ENCODE results near the gene IGFL1.
"Not testable (repeated sequence)": the region's sequence is repeated elsewhere in the genome, so short reads cannot be mapped to it uniquely, and the experiment has no call there.

The IGFL1 gene

DNA sequence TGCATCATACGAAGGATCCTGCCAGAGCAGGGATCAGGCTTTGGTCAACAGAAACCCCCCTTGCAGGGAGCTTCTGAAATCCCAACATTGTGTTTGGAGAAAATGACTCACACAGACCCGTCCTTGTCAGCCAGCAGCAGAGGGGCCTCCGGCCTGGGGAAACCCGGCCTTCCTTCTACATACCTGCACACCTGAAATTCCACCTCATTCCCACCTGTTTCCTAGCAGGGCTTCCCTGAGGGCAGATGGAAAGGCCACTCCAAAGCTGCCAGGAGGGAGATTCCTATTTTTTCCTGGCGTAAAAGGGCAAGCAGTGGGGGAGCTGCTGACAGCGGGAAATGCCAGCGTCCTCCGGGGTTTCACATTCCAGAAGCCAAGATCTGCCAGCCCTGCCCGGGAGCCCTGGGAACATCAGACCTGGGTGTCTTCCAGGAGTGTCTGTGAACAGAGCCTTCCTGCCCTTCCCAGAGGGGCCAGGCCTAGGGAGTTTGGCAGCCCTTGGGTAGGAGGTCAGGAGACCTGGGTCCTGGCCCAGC, 3.0 kb upstream of the IGFL1 start:
- no peak for DNase-seq

DNA sequence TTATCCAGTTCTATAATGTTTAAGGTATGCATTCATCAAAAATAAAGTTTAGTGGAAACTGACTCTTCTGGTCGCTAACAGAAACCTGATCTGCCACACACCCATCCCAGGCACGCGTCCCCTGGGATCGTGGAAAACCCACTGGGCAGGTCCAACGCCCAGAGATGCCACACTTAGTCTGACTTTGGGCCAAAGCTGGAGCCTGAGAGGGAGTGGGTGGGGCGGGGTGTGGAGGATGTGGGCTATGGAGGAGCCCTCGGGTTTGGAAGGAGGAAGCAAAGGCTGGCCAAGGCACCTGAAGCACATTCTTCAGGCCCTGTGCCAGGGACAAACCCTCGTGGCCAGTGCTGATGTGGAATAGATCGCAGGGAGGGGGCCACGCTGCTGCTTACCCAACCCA, 2.5 kb downstream of the IGFL1 start:
- DNase-seq: no peak

DNA sequence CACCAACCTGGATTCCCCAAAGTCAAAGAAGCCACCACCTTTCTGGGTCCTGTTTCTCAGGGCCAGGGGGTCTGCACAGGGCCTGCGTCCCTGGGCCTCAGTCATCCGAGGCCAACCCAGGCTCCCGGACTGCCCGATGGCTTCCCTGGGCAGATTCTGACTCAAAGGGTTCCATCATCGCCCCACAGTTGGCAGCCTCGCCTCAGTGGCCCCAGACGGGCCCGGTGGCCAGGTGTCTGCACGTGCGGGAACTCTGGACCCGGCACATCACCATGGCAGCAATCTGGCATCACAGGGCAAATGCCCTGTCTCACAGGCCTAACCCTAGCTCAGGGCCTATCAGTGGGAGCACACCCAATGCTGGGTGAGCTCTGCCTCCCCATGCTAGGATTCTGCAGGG, 2.9 kb downstream of the IGFL1 start:
- DNase-seq: no peak

DNA sequence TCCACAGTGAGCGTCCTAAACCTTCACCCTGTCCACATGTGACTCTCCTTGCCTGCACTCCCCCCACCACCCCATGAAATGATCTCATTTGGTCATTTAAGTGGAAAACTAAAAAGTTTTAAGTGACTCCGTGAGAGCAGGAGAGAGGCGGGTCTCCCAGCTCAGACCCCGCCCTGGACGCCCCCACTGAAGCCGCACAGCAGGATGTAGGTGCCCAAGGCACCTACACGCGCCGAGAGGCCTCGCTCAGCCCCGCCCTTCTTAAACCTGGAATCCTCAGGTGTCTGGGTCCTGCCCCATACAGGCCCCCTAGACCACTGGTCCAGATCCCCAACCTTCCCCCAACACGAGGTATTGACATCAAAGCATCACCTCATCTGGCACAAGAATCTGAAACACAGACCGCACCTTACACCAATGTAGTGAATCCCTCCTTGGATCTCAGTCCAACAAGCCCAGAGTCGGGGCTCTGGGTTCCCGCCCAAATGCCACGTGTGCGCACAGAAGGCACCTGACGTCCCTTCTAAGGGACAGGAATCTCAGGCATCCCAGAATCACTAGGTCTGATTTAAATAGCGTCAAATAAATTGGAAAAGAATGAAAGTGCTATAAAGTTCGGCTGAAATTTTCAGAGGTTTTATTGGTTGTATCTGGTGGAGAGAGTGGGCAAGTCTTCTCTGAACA, 3.5 kb downstream of the IGFL1 start:
- DNase-seq: no peak

- not testable (repeated sequence) for DNase-seq
These were observed 4.3 kb downstream of the IGFL1 start for GRCh38 chr19:46233871-46234270.

- not testable (repeated sequence) for DNase-seq
These were observed 8.6 kb downstream of the IGFL1 start for GRCh38 chr19:46238141-46238540.

GRCh38 chr19:46239193-46240024, 9.9 kb downstream of the IGFL1 start:
- no peak for DNase-seq

GRCh38 chr19:46240693-46241092, 11.2 kb downstream of the IGFL1 start:
- DNase-seq: no peak

DNA sequence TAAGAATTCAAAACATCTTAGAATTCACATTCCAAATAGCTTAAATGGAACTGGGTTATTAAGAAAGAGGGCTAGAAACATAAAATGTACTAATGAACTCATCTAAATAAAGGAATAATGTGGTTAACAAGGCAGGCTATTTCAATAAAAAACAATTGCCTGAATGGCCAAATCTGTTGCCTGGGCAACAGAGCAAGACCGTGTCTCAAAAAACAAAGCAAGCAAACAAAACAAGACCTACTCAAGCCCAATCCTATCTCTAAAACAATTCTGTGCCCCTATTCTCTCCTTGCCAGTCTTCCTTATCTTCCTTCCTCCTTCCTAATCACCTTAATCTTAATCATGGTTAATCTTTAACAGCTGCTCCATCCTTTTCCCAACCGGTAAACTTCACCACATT, 12.1 kb downstream of the IGFL1 start:
- DNase-seq: no peak

- not testable (repeated sequence) for DNase-seq
These were observed 13.6 kb downstream of the IGFL1 start for GRCh38 chr19:46243081-46243654.

- no peak for DNase-seq
These were observed 20.7 kb downstream of the IGFL1 start for GRCh38 chr19:46250076-46250735.

GRCh38 chr19:46251416-46251815, 21.9 kb downstream of the IGFL1 start:
- DNase-seq: no peak

DNA sequence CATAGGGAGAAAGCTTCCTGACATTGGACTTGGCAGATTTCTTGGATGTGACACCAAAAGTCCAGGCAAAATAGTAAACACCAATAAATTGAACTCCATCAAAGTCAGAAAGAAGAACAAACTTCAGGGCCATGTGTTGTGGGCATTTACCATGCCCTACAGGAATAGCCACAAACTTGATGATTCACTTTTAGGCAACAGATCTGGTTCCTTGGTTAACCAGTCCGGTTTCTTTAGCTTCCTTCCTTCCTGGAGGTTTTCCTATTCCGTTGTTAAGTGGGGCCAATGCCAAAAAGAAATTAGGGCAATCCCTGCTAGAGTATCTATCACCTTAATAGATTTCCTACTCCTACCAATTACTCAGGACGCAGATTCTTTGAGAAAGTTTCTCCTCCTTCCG, 25.2 kb downstream of the IGFL1 start:
- DNase-seq: no peak

- DNase-seq: no peak
These were observed 27.3 kb downstream of the IGFL1 start for GRCh38 chr19:46256855-46257254.

GRCh38 chr19:46261501-46261900, 32.0 kb downstream of the IGFL1 start:
- DNase-seq: not testable (repeated sequence)

DNA sequence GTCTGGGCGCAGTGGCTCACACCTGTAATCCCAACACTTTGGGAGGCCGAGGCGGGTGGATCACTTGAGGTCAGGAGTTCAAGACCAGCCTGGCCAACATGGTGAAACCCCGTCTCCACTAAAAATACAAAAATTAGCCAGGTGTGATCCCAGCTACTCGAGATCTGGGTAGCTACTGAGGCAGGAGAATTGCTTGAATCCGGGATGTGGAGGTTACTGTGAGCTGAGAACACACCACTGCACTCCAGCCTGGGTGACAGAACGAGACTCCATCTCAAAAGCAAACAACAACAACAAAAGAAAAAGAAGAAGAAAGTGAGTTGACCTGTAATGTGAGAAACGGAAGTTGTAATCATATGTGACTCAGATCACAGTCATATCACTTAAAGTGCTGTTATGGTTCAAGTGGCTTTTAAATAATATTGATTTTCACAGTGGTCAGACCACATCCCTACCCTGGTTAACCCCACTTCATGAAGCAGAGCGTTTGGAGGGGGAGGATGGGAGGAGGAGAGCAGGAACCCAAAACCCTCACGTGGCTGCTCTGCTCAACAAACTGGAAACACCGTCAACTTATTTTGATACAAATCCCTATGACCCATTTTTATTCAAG, 33.2 kb downstream of the IGFL1 start:
- DNase-seq: not testable (repeated sequence)

DNA sequence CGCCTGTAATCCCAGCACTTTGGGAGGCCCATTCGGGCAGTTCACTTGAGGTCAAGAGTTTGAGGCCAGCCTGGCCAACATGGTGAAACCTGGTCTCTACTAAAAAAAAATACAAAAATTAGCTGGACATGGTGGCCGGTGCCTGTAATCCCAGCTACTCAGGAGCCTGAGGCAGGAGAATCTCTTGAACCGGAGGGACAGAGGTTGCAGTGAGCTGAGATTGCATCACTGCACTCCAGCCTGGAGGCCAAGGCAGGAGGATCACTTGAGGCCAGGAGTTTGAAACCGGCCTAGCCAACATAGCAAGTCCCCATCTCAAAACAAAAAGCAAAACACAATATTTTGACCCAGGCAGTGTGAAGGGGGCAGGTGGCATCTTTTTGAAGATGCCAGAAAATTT, 35.3 kb downstream of the IGFL1 start:
- not testable (repeated sequence) for DNase-seq

DNA sequence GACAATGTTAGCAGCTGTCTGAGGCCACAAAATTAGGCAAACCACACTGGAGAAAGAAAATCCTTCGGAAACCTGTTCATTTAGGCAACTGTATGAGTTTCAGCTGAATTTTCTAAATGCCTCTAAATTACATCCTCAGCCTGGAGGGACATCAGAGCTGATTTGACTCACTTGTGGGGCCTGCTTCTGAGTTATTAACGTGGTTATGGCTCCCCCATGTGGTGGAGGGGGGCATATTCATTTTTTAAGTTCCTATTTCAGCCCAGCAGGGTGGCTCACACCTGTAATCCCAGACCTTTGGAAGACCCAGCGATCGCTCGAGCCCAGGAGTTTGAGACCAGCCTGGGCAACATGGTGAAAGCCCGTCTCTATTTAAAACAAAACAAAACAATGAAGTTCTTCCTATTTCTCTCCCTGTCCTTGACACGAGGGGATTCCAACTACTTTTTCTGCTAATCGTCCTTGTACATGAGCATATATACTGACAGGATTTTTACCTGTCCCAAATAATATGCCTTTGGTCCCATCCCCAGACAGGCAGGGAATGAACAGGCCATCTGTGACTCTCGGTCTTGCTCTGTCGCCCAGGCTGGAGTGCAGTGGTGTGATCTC, 35.8 kb downstream of the IGFL1 start:
- DNase-seq: peak; percentile 39

DNA sequence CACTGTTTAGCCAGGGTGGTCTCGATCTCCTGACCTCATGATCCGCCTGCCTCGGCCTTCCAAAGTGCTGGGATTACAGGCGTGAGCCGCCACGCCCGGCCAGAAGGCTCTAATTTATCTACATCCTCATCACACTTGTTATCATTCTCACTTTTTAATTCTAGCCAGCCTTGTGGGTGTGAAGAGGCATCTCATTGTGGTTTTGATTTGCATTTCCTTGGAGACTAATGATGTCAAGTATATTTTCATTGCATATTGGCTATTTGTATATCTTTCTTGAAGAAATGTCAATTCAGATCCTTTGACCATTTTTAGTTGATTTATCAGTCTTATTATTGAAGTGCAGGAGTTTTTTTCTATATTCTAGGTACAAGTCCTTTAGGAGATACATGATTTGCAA, 39.6 kb downstream of the IGFL1 start:
- DNase-seq: no peak

DNA sequence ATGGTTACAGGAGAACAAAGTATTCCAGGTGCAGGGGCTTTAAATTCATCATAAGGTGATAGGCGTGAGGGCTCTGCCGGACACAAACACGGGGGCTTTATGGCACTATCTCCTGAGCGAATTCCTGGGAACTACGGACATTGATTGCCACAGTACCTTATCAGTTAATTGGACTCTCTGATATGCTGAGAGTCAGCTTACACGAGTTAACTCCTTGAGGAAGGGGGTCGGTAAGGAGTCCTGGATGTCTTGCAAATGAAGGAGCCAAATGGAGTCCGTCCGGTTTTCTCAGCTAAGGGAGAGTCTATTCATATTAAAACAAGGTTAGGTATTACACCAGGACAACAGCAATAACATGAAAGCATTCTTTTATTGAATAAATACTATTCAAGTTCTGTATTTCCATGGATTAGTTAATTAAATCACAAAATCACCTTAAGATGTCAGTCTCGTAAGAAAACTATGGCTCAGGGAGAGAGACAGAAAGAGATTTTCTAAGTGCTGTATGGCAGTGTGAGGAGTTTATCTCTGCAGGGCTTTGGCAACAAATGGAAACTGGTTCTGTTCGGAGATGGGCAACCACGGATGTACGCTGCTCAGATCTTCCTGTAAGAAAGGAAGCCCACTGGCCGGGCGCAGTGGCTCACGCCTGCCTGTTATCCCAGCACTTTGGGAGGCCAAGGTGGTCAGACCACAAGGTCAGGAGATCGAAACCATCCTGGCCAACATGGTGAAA, 41.1 kb downstream of the IGFL1 start:
- DNase-seq: no peak

DNA sequence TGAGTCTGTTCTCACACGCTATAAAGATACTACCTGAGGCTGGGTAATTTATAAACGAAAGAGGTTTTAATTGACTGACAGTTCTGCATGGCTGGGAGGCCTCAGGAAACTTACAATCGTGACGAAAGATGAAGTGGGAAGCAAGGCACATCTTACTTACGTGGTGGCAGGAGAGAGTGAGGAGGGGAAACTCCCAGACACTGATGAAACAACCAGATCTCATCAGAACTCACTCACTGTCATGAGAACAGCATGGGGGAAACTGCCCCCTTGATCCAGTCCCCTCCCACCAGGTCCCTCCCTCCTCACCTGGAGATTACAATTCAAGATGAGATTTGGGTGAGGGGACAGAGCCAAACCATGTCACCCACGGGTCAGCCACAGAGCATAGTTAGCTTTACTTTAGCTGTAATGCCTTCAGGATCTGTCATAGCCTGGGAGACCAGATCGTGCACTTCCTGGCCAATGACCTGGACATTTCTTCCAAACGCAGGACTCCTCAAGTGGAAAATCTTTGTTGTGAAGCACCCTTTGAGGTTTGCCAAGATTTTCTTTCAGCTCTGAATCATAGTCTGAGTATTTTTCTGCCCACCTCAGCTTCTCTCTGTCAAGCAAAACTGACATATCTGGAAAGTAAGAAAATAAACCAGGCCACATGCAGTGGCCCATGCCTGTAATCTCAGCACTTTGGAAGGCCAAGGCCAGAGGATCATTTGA, 42.1 kb downstream of the IGFL1 start:
- no peak for DNase-seq
